ENCODE results near the gene ELMOD3. TPM values are rescaled to one million over a fixed set of nuclear protein-coding genes. Genes with fewer than 3 reads are reported as not detected.

ELMOD3 gene
- polyA plus RNA-seq (39.7 and 52.6 TPM in 2 replicates), polyA minus RNA-seq (29.5 and 35.5 TPM in 2 replicates)

DNA sequence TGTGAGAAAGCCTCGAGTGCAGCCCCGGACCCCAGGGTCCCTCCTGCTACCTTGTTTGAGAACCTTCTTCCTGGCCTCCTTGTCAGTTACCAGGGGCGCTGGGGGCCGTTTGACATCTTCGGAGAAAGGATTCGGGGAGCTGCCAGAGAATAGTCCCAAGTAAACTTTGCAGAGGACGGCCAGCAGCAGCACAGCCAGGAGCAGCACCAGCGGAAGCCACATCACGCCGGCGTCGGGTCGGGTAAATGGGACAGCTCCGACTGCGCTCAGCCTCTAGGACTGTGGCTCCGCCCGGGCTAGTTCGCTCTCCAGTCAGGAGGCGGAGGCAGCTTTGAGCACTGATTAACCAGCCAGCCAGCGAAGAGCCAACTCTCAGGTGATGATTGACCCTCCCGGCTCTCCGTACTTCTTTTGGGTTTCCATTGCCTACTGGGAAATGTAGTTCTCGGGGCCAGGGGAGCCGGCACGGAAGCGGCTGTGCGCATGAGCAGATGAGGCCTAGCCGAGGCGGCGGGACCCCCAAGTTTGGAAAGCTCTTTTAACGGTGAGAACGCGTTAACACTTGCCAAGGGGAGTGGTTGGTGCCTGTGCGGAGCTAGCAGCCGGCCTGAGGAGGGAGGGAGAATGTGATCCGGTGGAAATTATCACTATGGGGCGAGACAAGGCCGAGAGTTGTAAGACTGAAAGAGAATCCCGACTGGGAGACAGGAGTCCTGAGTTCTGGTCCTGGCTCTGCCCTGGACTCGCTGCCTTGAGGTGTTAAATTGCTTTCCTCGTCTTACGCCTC, at the start of gene ELMOD3, which contains the start of gene RETSAT:
Gene ELMOD3, plus strand, starts transcription at position 484 of the 787 bp plus-strand sequence. CDS start 2,430 bp downstream, outside the sequence.
Gene RETSAT, minus strand, starts transcription at position 243 of the 787 bp plus-strand sequence. Its CDS starts 21 bp downstream, at position 222.
- Histone ChIP-seq H4K20me1 (ENCODE audit: insufficient read depth) (no peaks in the 10 kb centered on the region), H2AFZ (ENCODE audit: low read depth, low read length) (peak within 1 kb of the TSS; percentile 62), H3K27ac (ENCODE audit: low read length) (peak within 1 kb of the TSS; percentile 46), H3K27me3 (ENCODE audit: insufficient read depth, low read depth, low read length) (no peaks in the 10 kb centered on the region), H3K9ac (ENCODE audit: low read length) (peak within 1 kb of the TSS; percentile 77), H3F3A (ENCODE audit: insufficient read depth, low read length, poor library complexity, severe bottlenecking) (no peaks in the 10 kb centered on the region), H3K9me3 (ENCODE audit: low read length) (no peaks in the 10 kb centered on the region), H3K79me2 (replicated peaks; ENCODE audit: insufficient read depth, low read length) (peaks cover 4% of the 10 kb centered on the region), H3K4me3 (ENCODE audit: low read length) (peak within 1 kb of the TSS; percentile 85), H3K36me3 (ENCODE audit: insufficient read depth, low read length) (no peaks in the 10 kb centered on the region), H3K4me2 (ENCODE audit: low read length) (peak within 1 kb of the TSS; percentile 95), H3K9me2 (ENCODE audit: insufficient read depth, low read length) (no peaks in the 10 kb centered on the region)
- TF ChIP-seq, protein P1, sequence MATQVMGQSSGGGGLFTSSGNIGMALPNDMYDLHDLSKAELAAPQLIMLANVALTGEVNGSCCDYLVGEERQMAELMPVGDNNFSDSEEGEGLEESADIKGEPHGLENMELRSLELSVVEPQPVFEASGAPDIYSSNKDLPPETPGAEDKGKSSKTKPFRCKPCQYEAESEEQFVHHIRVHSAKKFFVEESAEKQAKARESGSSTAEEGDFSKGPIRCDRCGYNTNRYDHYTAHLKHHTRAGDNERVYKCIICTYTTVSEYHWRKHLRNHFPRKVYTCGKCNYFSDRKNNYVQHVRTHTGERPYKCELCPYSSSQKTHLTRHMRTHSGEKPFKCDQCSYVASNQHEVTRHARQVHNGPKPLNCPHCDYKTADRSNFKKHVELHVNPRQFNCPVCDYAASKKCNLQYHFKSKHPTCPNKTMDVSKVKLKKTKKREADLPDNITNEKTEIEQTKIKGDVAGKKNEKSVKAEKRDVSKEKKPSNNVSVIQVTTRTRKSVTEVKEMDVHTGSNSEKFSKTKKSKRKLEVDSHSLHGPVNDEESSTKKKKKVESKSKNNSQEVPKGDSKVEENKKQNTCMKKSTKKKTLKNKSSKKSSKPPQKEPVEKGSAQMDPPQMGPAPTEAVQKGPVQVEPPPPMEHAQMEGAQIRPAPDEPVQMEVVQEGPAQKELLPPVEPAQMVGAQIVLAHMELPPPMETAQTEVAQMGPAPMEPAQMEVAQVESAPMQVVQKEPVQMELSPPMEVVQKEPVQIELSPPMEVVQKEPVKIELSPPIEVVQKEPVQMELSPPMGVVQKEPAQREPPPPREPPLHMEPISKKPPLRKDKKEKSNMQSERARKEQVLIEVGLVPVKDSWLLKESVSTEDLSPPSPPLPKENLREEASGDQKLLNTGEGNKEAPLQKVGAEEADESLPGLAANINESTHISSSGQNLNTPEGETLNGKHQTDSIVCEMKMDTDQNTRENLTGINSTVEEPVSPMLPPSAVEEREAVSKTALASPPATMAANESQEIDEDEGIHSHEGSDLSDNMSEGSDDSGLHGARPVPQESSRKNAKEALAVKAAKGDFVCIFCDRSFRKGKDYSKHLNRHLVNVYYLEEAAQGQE (IDR thresholded peaks at IDR 0.05; ENCODE audit: borderline replicate concordance) = no peak
- TF ChIP-seq SMC3 (conservative IDR thresholded peaks at IDR 0.05; ENCODE audit: poor library complexity) (peak; percentile 60), POLR2AphosphoS5 (IDR thresholded peaks at IDR 0.05) (peak; percentile 69), RAD21 (conservative IDR thresholded peaks at IDR 0.05) (no peak), EP300 (conservative IDR thresholded peaks at IDR 0.05; ENCODE audit: poor library complexity, severe bottlenecking) (peak; percentile 28), EZH2 (IDR thresholded peaks at IDR 0.05; ENCODE audit: borderline replicate concordance, insufficient read depth, low read length, poor library complexity, severe bottlenecking) (no peak), MXI1 (conservative IDR thresholded peaks at IDR 0.05; ENCODE audit: poor library complexity, severe bottlenecking) (peak; percentile 46), TAF1 (IDR thresholded peaks at IDR 0.05; ENCODE audit: low read depth) (peak; percentile 58)
- TF ChIP-seq, protein P2, sequence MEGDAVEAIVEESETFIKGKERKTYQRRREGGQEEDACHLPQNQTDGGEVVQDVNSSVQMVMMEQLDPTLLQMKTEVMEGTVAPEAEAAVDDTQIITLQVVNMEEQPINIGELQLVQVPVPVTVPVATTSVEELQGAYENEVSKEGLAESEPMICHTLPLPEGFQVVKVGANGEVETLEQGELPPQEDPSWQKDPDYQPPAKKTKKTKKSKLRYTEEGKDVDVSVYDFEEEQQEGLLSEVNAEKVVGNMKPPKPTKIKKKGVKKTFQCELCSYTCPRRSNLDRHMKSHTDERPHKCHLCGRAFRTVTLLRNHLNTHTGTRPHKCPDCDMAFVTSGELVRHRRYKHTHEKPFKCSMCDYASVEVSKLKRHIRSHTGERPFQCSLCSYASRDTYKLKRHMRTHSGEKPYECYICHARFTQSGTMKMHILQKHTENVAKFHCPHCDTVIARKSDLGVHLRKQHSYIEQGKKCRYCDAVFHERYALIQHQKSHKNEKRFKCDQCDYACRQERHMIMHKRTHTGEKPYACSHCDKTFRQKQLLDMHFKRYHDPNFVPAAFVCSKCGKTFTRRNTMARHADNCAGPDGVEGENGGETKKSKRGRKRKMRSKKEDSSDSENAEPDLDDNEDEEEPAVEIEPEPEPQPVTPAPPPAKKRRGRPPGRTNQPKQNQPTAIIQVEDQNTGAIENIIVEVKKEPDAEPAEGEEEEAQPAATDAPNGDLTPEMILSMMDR (IDR thresholded peaks at IDR 0.05; ENCODE audit: poor library complexity, severe bottlenecking) = no peak

DNA sequence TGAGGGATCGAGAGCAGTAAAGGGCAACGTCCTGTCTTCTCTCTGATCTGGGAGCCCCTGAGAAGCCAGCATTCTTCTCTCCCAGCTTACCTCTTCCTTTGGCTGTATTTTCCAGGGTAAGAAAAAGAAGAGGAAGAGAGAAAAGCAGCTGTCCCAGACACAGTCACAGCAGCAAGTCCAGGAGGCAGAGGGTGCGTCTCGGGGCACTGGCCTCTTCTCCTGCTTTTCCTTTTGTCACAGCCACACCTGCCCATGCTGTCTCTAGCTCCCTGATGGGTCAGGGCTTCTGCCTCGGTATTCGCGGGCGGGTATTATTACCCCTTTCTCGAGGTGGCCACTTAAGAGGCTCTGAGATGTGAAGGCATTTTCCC, 47.1 kb upstream of the ELMOD3 start:
- Histone ChIP-seq H3K9ac (ENCODE audit: low read length) (no peak overlapping the region), H2AFZ (ENCODE audit: low read depth, low read length) (no peak overlapping the region), H4K20me1 (ENCODE audit: insufficient read depth) (no peaks in the 10 kb centered on the region), H3K4me3 (ENCODE audit: low read length) (no peak overlapping the region), H3F3A (ENCODE audit: insufficient read depth, low read length, poor library complexity, severe bottlenecking) (no peaks in the 10 kb centered on the region), H3K36me3 (ENCODE audit: insufficient read depth, low read length) (no peaks in the 10 kb centered on the region), H3K79me2 (replicated peaks; ENCODE audit: insufficient read depth, low read length) (no peaks in the 10 kb centered on the region), H3K4me2 (ENCODE audit: low read length) (no peak overlapping the region), H3K9me2 (ENCODE audit: insufficient read depth, low read length) (no peaks in the 10 kb centered on the region), H3K27me3 (ENCODE audit: insufficient read depth, low read depth, low read length) (no peaks in the 10 kb centered on the region), H3K9me3 (ENCODE audit: low read length) (no peaks in the 10 kb centered on the region), H3K27ac (ENCODE audit: low read length) (no peak overlapping the region)
- no peak for TF ChIP-seq EP300 (conservative IDR thresholded peaks at IDR 0.05; ENCODE audit: poor library complexity, severe bottlenecking)
- TF ChIP-seq MXI1 (conservative IDR thresholded peaks at IDR 0.05; ENCODE audit: poor library complexity, severe bottlenecking) = no peak
- no peak for TF ChIP-seq RAD21 (conservative IDR thresholded peaks at IDR 0.05)
- no peak for TF ChIP-seq POLR2AphosphoS5 (IDR thresholded peaks at IDR 0.05)
- TF ChIP-seq SMC3 (conservative IDR thresholded peaks at IDR 0.05; ENCODE audit: poor library complexity) = no peak
- TF ChIP-seq, protein P2 (IDR thresholded peaks at IDR 0.05; ENCODE audit: poor library complexity, severe bottlenecking) = no peak
- no peak for TF ChIP-seq TAF1 (IDR thresholded peaks at IDR 0.05; ENCODE audit: low read depth)
- TF ChIP-seq, protein P1 (IDR thresholded peaks at IDR 0.05; ENCODE audit: borderline replicate concordance) = no peak
- TF ChIP-seq EZH2 (IDR thresholded peaks at IDR 0.05; ENCODE audit: borderline replicate concordance, insufficient read depth, low read length, poor library complexity, severe bottlenecking) = no peak

Measured in neural cell (in vitro differentiated cells).